Astrocyte (in vitro differentiated cells and primary cell): ENCODE results near the gene ZSCAN16. TPM values are rescaled to one million over a fixed set of nuclear protein-coding genes. Genes with fewer than 3 reads are reported as not detected.
A peak's percentile ranks its signal among the peaks of the same experiment; 100 is the strongest.

Experiments used
- DNase-seq: peaks from one replicate; pipeline ENCODE4 v3.0.0-alpha.2; 2010; ENCODE audit warnings: low read depth
- FAIRE-seq: peaks from 2 replicates; lab custom pipeline; 2011; peaks lifted over from hg19 to GRCh38; lab: Jason Lieb, UNC
- H2AFZ ChIP-seq: 2 replicates; pipeline ENCODE4 v1.6.0; 2012; ENCODE audit warnings: low read depth, low read length, inconsistent platforms
- H3K27ac ChIP-seq: 2 replicates; pipeline ENCODE4 v1.5.1; 2011; ENCODE audit warnings: low read depth, low read length, inconsistent platforms
- H3K27me3 ChIP-seq: 2 replicates; pipeline ENCODE4 v1.6.0; 2011; ENCODE audit warnings: low read length, inconsistent platforms; ENCODE audit not compliant: insufficient read depth
- H3K36me3 ChIP-seq: 2 replicates; pipeline ENCODE4 v1.5.1; 2011; ENCODE audit warnings: low read length, inconsistent platforms; ENCODE audit not compliant: insufficient read depth
- H3K4me1 ChIP-seq: 2 replicates; pipeline ENCODE4 v1.5.1; 2011; ENCODE audit warnings: low read length, inconsistent platforms; ENCODE audit not compliant: insufficient read depth
- H3K4me2 ChIP-seq: 2 replicates; pipeline ENCODE4 v1.6.0; 2012; ENCODE audit warnings: low read length, inconsistent platforms
- H3K4me3 ChIP-seq: 2 replicates; pipeline ENCODE4 v1.5.1; 2011; ENCODE audit warnings: low read depth, mild to moderate bottlenecking, low read length, inconsistent platforms; ENCODE audit not compliant: insufficient read depth
- H3K79me2 ChIP-seq: 2 replicates; pipeline ENCODE4 v1.6.0; 2012; ENCODE audit warnings: mild to moderate bottlenecking, low read length, inconsistent platforms; ENCODE audit not compliant: insufficient read depth
- H3K9ac ChIP-seq: 2 replicates; pipeline ENCODE4 v1.6.0; 2012; ENCODE audit warnings: mild to moderate bottlenecking, low read length, inconsistent platforms
- H3K9me3 ChIP-seq: 2 replicates; pipeline ENCODE4 v1.5.1; 2012; ENCODE audit warnings: low read depth, mild to moderate bottlenecking, low read length, inconsistent platforms; ENCODE audit not compliant: insufficient read depth
- H4K20me1 ChIP-seq: 2 replicates; pipeline ENCODE4 v1.6.0; 2012; ENCODE audit warnings: low read length, inconsistent platforms; ENCODE audit not compliant: insufficient read depth
- H3K27ac Mint-ChIP-seq: one replicate; pipeline ENCODE4 v1.8.0; 2021; ENCODE audit warnings: mild to moderate bottlenecking, mixed read lengths; ENCODE audit not compliant: unreplicated experiment
- H3K27me3 Mint-ChIP-seq: one replicate; pipeline ENCODE4 v1.8.0; 2021; ENCODE audit warnings: low read depth, mixed read lengths; ENCODE audit not compliant: unreplicated experiment
- H3K36me3 Mint-ChIP-seq: one replicate; pipeline ENCODE4 v1.8.0; 2021; ENCODE audit warnings: low read depth, mixed read lengths; ENCODE audit not compliant: unreplicated experiment
- H3K4me1 Mint-ChIP-seq: one replicate; pipeline ENCODE4 v1.8.0; 2021; ENCODE audit warnings: low read depth, mixed read lengths; ENCODE audit not compliant: unreplicated experiment
- H3K4me3 Mint-ChIP-seq: one replicate; pipeline ENCODE4 v1.8.0; 2021; ENCODE audit warnings: mild to moderate bottlenecking, moderate library complexity, mixed read lengths; ENCODE audit not compliant: unreplicated experiment
- H3K9me3 Mint-ChIP-seq: one replicate; pipeline ENCODE4 v1.8.0; 2021; ENCODE audit warnings: mild to moderate bottlenecking, mixed read lengths; ENCODE audit not compliant: unreplicated experiment
- EZH2 ChIP-seq: IDR thresholded peaks from 2 replicates; pipeline ENCODE4 v1.6.1; 2012; ENCODE audit warnings: mild to moderate bottlenecking, low read length, inconsistent platforms; ENCODE audit not compliant: insufficient read depth
- total RNA-seq: library from RNA; stranded (reverse); gene quantifications from 2 replicates; pipeline ENCODE4 v1.2.1, GENCODE V29; 2021
- TF ChIP-seq, protein P1 (sequence below): IDR thresholded peaks from 2 replicates; pipeline ENCODE4 v1.5.1; 2011; ENCODE audit warnings: low read depth, mild to moderate bottlenecking, inconsistent platforms, low read length, moderate library complexity; ENCODE audit not compliant: insufficient read depth

Gene ZSCAN16
- total RNA-seq, 1 donor from 2014 or later = 2.5 TPM

DNA sequence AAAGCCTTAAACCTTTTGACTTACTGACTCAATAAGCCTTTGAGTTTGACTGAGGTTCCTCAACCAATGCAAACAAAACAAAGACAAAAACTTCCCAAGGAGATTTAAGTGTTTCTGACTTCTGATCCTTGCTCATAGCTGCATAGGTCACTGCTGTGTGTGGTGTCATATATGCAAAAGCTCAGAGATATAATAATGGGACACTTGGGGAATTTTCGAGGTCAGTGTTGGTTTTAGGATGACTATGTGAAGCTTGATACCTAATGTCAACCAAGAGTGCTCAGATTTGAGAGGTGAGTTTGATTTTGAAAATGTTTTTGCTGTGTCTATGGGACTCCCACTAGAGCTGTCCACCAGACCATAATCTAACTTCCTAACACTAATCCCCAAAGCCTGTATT, 43.5 kb downstream of the ZSCAN16 start:
- H3K36me3 Mint-ChIP-seq = peaks cover 11% of the 10 kb centered on the region
- Histone ChIP-seq H3K4me1 (peaks cover 5% of the 10 kb centered on the region), H3K27ac (peak overlapping the region; percentile 66), H3K9me3 (no peaks in the 10 kb centered on the region), H4K20me1 (no peaks in the 10 kb centered on the region), H3K4me3 (no peak overlapping the region), H2AFZ (no peak overlapping the region), H3K27me3 (no peaks in the 10 kb centered on the region), H3K4me2 (peak overlapping the region; percentile 29), H3K36me3 (no peaks in the 10 kb centered on the region), H3K9ac (no peak overlapping the region), H3K79me2 (no peaks in the 10 kb centered on the region)
- H3K27me3 Mint-ChIP-seq = no peaks in the 10 kb centered on the region
- H3K4me1 Mint-ChIP-seq = peaks cover 11% of the 10 kb centered on the region
- peak overlapping the region; percentile 84 for H3K27ac Mint-ChIP-seq
- H3K9me3 Mint-ChIP-seq = peaks cover 12% of the 10 kb centered on the region
- TF ChIP-seq, protein P1, sequence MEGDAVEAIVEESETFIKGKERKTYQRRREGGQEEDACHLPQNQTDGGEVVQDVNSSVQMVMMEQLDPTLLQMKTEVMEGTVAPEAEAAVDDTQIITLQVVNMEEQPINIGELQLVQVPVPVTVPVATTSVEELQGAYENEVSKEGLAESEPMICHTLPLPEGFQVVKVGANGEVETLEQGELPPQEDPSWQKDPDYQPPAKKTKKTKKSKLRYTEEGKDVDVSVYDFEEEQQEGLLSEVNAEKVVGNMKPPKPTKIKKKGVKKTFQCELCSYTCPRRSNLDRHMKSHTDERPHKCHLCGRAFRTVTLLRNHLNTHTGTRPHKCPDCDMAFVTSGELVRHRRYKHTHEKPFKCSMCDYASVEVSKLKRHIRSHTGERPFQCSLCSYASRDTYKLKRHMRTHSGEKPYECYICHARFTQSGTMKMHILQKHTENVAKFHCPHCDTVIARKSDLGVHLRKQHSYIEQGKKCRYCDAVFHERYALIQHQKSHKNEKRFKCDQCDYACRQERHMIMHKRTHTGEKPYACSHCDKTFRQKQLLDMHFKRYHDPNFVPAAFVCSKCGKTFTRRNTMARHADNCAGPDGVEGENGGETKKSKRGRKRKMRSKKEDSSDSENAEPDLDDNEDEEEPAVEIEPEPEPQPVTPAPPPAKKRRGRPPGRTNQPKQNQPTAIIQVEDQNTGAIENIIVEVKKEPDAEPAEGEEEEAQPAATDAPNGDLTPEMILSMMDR = no peak
- TF ChIP-seq EZH2 = no peak
- no peak overlapping the region for H3K4me3 Mint-ChIP-seq
- DNase-seq = no peak
- peak; percentile 39 for FAIRE-seq

DNA sequence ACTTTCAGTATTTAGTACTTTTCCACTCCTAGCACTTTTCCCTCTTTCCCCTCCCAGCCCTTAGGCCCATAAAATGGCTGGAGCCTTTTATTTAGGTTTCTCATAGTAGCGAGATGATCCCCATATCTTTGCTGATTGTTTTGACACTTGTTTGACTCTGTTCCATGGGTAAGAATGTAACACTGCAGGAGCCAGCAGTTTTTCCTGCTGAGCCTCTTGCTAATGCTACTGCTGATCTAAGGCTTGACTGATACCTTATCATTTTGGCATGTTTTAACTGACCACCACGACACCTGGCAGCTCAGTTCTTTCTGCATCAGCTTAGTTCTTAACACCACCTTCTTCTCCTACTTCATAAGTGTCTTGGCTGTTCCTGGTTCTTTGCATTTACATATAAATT, 46.9 kb downstream of the ZSCAN16 start:
- Histone ChIP-seq H3K27me3 (peaks cover 2% of the 10 kb centered on the region), H3K4me3 (no peak overlapping the region), H3K9ac (no peak overlapping the region), H3K27ac (no peak overlapping the region), H3K9me3 (peaks cover 3% of the 10 kb centered on the region), H4K20me1 (no peaks in the 10 kb centered on the region), H3K36me3 (no peaks in the 10 kb centered on the region), H2AFZ (no peak overlapping the region), H3K4me2 (no peak overlapping the region), H3K79me2 (no peaks in the 10 kb centered on the region), H3K4me1 (peaks cover 5% of the 10 kb centered on the region)
- Mint-ChIP-seq H3K4me1 (peaks cover 10% of the 10 kb centered on the region), H3K36me3 (peaks cover 7% of the 10 kb centered on the region), H3K4me3 (no peak overlapping the region), H3K9me3 (peaks cover 15% of the 10 kb centered on the region), H3K27ac (no peak overlapping the region), H3K27me3 (peaks cover 3% of the 10 kb centered on the region)
- FAIRE-seq (no peak), DNase-seq (no peak)
- no peak for TF ChIP-seq EZH2
- TF ChIP-seq, protein P1 = no peak

GRCh38 chr6:28172006-28172405, 47.6 kb downstream of the ZSCAN16 start:
- no peak for FAIRE-seq

More at GRCh38 chr6:28172006-28172405, 47.6 kb downstream of the ZSCAN16 start:
- H3K4me1 ChIP-seq = no peaks in the 10 kb centered on the region
- no peak overlapping the region for H3K4me3 ChIP-seq
- Mint-ChIP-seq H3K27ac (no peak overlapping the region), H3K9me3 (peaks cover 18% of the 10 kb centered on the region), H3K4me1 (peaks cover 10% of the 10 kb centered on the region), H3K27me3 (peaks cover 3% of the 10 kb centered on the region), H3K36me3 (peaks cover 7% of the 10 kb centered on the region), H3K4me3 (no peak overlapping the region)
- no peak for DNase-seq
- H3K9ac ChIP-seq = no peak overlapping the region
- H3K4me2 ChIP-seq = no peak overlapping the region
- H3K79me2 ChIP-seq = no peaks in the 10 kb centered on the region
- peaks cover 3% of the 10 kb centered on the region for H3K9me3 ChIP-seq
- H3K27me3 ChIP-seq = peaks cover 2% of the 10 kb centered on the region
- H4K20me1 ChIP-seq = no peaks in the 10 kb centered on the region
- TF ChIP-seq, protein P1 = no peak
- no peak for TF ChIP-seq EZH2
- no peak overlapping the region for H2AFZ ChIP-seq
- no peak overlapping the region for H3K27ac ChIP-seq
- no peaks in the 10 kb centered on the region for H3K36me3 ChIP-seq
